Gastrocnemius medialis (tissue), 4 donors: ENCODE measurements around the gene IFT88. TPM values are rescaled to one million over a fixed set of nuclear protein-coding genes. Genes with fewer than 3 reads are reported as not detected.

Experiments used
- ATAC-seq, 2 donors: fragments of 150-250 bp; one replicate each; pipeline ENCODE4 v1.9.1; 2016
- DNase-seq, 2 donors: peaks; one replicate each; pipeline ENCODE4 v3.0.0-alpha.2; 2019
- H3K27ac ChIP-seq, 4 donors: fragments of 200-600 bp; sonication (generic); 1 replicate in 1 of 4; 2 replicates in 3 of 4; pipeline ENCODE4 v1.5.1; 2016 to 2018; ENCODE audit warnings: mild to moderate bottlenecking in 2 of 4, moderate library complexity in 1 of 4
- H3K27me3 ChIP-seq, 3 donors: fragments of 200-600 bp; sonication (generic) in 2 of 3; 1 replicate in 1 of 3; 2 replicates in 2 of 3; pipeline versions ENCODE4 v1.5.1 to v1.6.0; 2016 to 2019; ENCODE audit warnings: mild to moderate bottlenecking in 1 of 3, moderate library complexity in 1 of 3
- H3K36me3 ChIP-seq, 2 donors: fragments of 200-600 bp; sonication (generic) in 1 of 2; one replicate each; pipeline ENCODE4 v1.5.1; 2017 to 2018
- H3K4me1 ChIP-seq, 2 donors: fragments of 200-600 bp; sonication (generic) in 1 of 2; one replicate each; pipeline ENCODE4 v1.5.1; 2016 to 2017; ENCODE audit warnings: mild to moderate bottlenecking in 2 of 2
- H3K4me3 ChIP-seq, 4 donors: fragments of 200-600 bp; sonication (generic) in 3 of 4; 1 replicate in 1 of 4; 2 replicates in 3 of 4; pipeline ENCODE4 v1.5.1; 2016 to 2019; ENCODE audit warnings: mild to moderate bottlenecking in 2 of 4
- H3K9me3 ChIP-seq, 3 donors: fragments of 200-600 bp; sonication (generic) in 2 of 3; 1 replicate in 1 of 3; 2 replicates in 2 of 3; pipeline ENCODE4 v1.5.1; 2016 to 2019
- POLR2A ChIP-seq, 2 donors: fragments of 450-650 bp; IDR thresholded peaks; one replicate each; pipeline ENCODE4 v1.6.1; 2017; ENCODE audit warnings: antibody characterized with exemption in 2 of 2, mild to moderate bottlenecking in 2 of 2, moderate library complexity in 2 of 2
- in situ Hi-C, 4 donors: fragments of 200-750 bp; cut with MboI; loops; one replicate each; pipeline versions ENCODE4 v1.15.0 to v1.8.0; 2017; ENCODE audit warnings: low sequenced_read_pairs in 4 of 4
- intact Hi-C: fragments of 100-400 bp; cut with DNase I; formaldehyde crosslinking; loops from one replicate; pipeline ENCODE4 v1.15.1; 2023; ENCODE audit warnings: low total_unique reads
- total RNA-seq, 4 donors: library from RNA; depleted of rRNA; stranded (reverse); fragments of >200 nt; gene quantifications; one replicate each; pipeline versions ENCODE4 v1.1.0 to v1.2.3, GENCODE V29; 2016
- TF ChIP-seq, protein P1 (sequence below), 5 experiments: fragments of 450-650 bp in 3 of 5; fragments of 200-600 bp in 2 of 5; sonication (generic) in 2 of 5; IDR thresholded peaks in 4 of 5; conservative IDR thresholded peaks in 1 of 5; 1 replicate in 4 of 5; 2 replicates in 1 of 5; pipeline ENCODE4 v1.5.1; 2016 to 2019; ENCODE audit warnings: antibody characterized with exemption in 5 of 5, mild to moderate bottlenecking in 3 of 5, moderate library complexity in 3 of 5

IFT88 gene
- total RNA-seq, 4 donors from 2014 or later: 3.5 to 9.4 (median 4.5) TPM

DNA sequence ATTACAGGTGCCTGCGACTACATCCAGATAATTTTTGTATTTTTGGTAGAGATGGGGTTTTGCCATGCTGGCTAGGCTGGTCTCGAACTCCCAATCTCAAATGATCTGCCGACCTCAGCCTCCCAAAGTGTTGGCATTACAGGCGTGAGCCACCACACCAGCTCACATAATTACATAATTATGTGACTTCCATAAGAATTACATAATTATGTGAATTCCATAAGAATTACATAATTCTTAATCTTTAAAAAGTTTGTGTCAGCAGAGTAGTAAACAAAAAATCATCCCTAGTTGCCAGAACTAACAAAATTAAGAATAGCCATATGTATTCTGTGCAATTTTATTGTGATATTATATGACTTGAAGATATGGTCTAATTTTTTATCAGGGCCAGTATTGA is 25.6 kb downstream of the IFT88 start:
- ATAC-seq (no peak), DNase-seq (no peak)
- no peaks in the 10 kb centered on the region for H3K9me3 ChIP-seq
- intact Hi-C loops (no loop called here), in situ Hi-C loops (no loop called here)
- no peaks in the 10 kb centered on the region for H3K4me1 ChIP-seq
- no peak overlapping the region for H3K4me3 ChIP-seq
- TF ChIP-seq, protein P1, sequence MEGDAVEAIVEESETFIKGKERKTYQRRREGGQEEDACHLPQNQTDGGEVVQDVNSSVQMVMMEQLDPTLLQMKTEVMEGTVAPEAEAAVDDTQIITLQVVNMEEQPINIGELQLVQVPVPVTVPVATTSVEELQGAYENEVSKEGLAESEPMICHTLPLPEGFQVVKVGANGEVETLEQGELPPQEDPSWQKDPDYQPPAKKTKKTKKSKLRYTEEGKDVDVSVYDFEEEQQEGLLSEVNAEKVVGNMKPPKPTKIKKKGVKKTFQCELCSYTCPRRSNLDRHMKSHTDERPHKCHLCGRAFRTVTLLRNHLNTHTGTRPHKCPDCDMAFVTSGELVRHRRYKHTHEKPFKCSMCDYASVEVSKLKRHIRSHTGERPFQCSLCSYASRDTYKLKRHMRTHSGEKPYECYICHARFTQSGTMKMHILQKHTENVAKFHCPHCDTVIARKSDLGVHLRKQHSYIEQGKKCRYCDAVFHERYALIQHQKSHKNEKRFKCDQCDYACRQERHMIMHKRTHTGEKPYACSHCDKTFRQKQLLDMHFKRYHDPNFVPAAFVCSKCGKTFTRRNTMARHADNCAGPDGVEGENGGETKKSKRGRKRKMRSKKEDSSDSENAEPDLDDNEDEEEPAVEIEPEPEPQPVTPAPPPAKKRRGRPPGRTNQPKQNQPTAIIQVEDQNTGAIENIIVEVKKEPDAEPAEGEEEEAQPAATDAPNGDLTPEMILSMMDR (IDR thresholded peaks at IDR 0.05 in 4 of 5, conservative IDR thresholded peaks at IDR 0.05 in 1 of 5): no peak
- no peak for TF ChIP-seq POLR2A (IDR thresholded peaks at IDR 0.05)
- H3K27me3 ChIP-seq: no peaks in the 10 kb centered on the region
- peaks cover 0 to 17% of the 10 kb centered on the region in 2 donors for H3K36me3 ChIP-seq
- H3K27ac ChIP-seq: no peak overlapping the region

DNA sequence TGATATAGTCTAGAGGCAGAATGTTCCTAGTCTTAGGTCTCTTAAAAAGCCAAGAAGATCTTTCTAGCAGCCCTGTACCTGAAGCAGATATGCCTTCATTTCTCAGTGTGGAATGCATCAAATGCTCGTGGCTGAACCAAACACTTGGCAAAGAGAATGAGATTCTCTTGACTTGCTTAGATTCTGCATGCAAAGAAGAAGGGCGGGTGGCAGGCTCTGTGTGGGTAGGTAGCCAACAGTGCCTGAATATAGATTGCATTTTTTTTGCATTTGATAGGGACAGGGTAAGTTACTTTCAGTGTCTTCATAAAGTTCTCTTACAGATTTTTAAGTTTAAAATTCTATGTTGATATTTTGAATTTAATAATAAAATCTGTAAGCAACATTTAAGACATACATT is 27.3 kb downstream of the IFT88 start:
- no peak for TF ChIP-seq POLR2A (IDR thresholded peaks at IDR 0.05)
- TF ChIP-seq, protein P1 (IDR thresholded peaks at IDR 0.05 in 4 of 5, conservative IDR thresholded peaks at IDR 0.05 in 1 of 5): no peak
- Histone ChIP-seq H3K36me3 (peaks cover 0 to 25% of the 10 kb centered on the region in 2 donors), H3K9me3 (no peaks in the 10 kb centered on the region), H3K4me1 (no peaks in the 10 kb centered on the region), H3K27ac (no peak overlapping the region), H3K4me3 (no peak overlapping the region), H3K27me3 (no peaks in the 10 kb centered on the region)
- in situ Hi-C loops: no loop called here
- intact Hi-C loops: no loop called here
- ATAC-seq (no peak), DNase-seq (no peak)

DNA sequence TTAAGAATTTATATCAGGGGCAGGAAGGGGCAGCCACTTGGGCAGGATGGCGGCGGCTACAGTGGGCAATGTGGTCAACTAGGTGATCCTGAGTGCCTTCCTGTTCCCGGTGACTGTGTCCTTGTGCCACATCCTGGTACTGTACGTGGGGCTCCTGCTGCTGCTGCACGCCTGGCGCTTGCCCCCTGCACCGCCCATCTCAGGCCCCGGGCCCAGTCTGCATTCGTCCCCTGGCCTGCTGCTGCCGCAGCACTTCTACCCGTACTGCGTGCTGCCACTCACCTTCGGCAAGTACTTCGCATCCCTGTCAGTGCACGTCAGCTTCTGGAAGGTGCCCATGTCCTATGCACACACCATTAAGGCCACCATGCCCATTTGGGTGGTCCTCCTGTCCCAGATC is 40.1 kb downstream of the IFT88 start:
- no peaks in the 10 kb centered on the region for H3K27me3 ChIP-seq
- H3K9me3 ChIP-seq: no peaks in the 10 kb centered on the region
- intact Hi-C loops (no loop called here), in situ Hi-C loops (no loop called here)
- no peak for ATAC-seq
- no peak for DNase-seq
- TF ChIP-seq, protein P1 (IDR thresholded peaks at IDR 0.05 in 4 of 5, conservative IDR thresholded peaks at IDR 0.05 in 1 of 5): no peak
- no peak for TF ChIP-seq POLR2A (IDR thresholded peaks at IDR 0.05)
- peaks cover 0 to 19% of the 10 kb centered on the region in 2 donors for H3K36me3 ChIP-seq
- H3K4me1 ChIP-seq: no peaks in the 10 kb centered on the region
- no peak overlapping the region for H3K27ac ChIP-seq
- no peak overlapping the region for H3K4me3 ChIP-seq

DNA sequence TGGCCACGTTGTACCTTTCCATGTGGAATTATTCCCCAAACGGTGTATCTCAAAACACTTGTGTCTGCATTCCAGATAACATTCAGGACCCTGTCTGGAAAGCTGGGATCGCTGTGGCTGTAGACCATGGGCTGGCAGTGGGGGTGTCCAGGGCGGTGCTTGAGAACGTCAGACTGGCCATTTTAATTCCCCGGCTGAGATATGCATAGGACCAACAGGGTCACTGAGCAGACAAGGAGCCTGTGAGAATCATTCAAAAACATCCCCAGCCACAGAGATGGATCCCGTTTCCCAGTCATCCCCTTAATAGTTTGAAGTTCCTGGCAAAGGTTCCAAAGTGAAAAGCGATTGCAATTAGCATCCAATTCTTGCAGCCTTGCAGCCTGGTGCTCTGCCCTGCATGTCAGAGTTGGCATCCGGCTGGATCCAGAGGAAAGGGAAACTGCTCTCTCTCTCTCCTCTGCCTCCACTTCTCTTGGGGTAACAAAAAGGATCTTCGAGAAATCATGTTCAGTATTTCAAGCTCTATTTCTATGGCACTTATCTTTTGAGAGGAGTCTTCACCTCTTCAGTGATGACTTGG is 41.6 kb downstream of the IFT88 start:
- TF ChIP-seq, protein P1 (IDR thresholded peaks at IDR 0.05 in 4 of 5, conservative IDR thresholded peaks at IDR 0.05 in 1 of 5): no peak
- TF ChIP-seq POLR2A (IDR thresholded peaks at IDR 0.05): no peak
- no peak for ATAC-seq
- no peak for DNase-seq
- Histone ChIP-seq H3K4me3 (no peak overlapping the region), H3K27me3 (no peaks in the 10 kb centered on the region), H3K27ac (no peak overlapping the region), H3K36me3 (peaks cover 0 to 19% of the 10 kb centered on the region in 2 donors), H3K9me3 (no peaks in the 10 kb centered on the region), H3K4me1 (no peaks in the 10 kb centered on the region)
- intact Hi-C loops: no loop called here
- in situ Hi-C loops: no loop called here

DNA sequence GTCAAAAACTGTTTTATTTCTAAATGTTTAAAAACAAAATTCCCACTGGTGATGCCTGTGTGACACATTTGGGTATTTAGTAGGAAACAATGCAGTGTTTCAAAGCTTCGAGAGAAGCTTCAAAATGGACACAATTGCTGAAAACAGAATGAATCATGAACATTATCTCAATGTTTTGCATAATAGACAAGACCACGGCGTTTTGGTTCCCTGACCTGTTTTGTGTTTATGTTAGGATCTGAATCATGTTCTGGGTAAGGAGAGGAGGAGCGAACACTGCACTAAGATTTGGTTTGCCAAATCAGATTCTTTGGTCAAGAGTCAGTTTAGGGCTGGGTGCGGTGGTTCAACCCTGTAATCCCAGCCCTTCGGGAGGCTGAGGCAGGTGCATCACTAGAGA is 42.2 kb downstream of the IFT88 start:
- TF ChIP-seq, protein P1 (IDR thresholded peaks at IDR 0.05 in 4 of 5, conservative IDR thresholded peaks at IDR 0.05 in 1 of 5): no peak
- TF ChIP-seq POLR2A (IDR thresholded peaks at IDR 0.05): no peak

More for the DNA sequence above, 42.2 kb downstream of the IFT88 start:
- in situ Hi-C loops (no loop called here), intact Hi-C loops (no loop called here)
- no peak for DNase-seq
- Histone ChIP-seq H3K4me1 (no peaks in the 10 kb centered on the region), H3K27me3 (no peaks in the 10 kb centered on the region), H3K36me3 (peaks cover 0 to 19% of the 10 kb centered on the region in 2 donors), H3K9me3 (no peaks in the 10 kb centered on the region), H3K27ac (no peak overlapping the region), H3K4me3 (no peak overlapping the region)
- no peak for ATAC-seq
